Skeletal muscle tissue (tissue), 4 donors: ENCODE measurements around the gene MMP19. TPM values are rescaled to one million over a fixed set of nuclear protein-coding genes. Genes with fewer than 3 reads are reported as not detected.
A peak's percentile ranks its signal among the peaks of the same experiment; 100 is the strongest.
"Not testable (repeated sequence)": the region's sequence is repeated elsewhere in the genome, so short reads cannot be mapped to it uniquely, and the experiment has no call there.

ENCODE experiments used
- H3K27ac ChIP-seq: one replicate; pipeline ENCODE4 v1.7.0; 2013; ENCODE audit warnings: mild to moderate bottlenecking, low read depth, low read length, inconsistent platforms
- H3K27me3 ChIP-seq, 3 donors: one replicate each; pipeline ENCODE4 v1.7.0; 2013; ENCODE audit warnings: low read length in 3 of 3; ENCODE audit not compliant: control insufficient read depth in 3 of 3, insufficient read depth in 3 of 3
- H3K36me3 ChIP-seq, 3 donors: one replicate each; pipeline ENCODE4 v1.7.0; 2013; ENCODE audit warnings: low read length in 3 of 3; ENCODE audit not compliant: control insufficient read depth in 3 of 3, insufficient read depth in 3 of 3
- H3K4me1 ChIP-seq, 3 donors: one replicate each; pipeline ENCODE4 v1.7.0; 2013; ENCODE audit warnings: low read length in 3 of 3, mild to moderate bottlenecking in 3 of 3; ENCODE audit not compliant: control insufficient read depth in 3 of 3, insufficient read depth in 3 of 3
- H3K4me3 ChIP-seq, 3 donors: one replicate each; pipeline ENCODE4 v1.7.0; 2013; ENCODE audit warnings: low read length in 3 of 3
- H3K9ac ChIP-seq, 3 donors: one replicate each; pipeline ENCODE4 v1.7.0; 2013; ENCODE audit warnings: low read length in 3 of 3, mild to moderate bottlenecking in 3 of 3, moderate library complexity in 2 of 3, low read depth in 1 of 3
- H3K9me3 ChIP-seq, 3 donors: one replicate each; pipeline ENCODE4 v1.7.0; 2013; ENCODE audit warnings: low read length in 3 of 3; ENCODE audit not compliant: control insufficient read depth in 3 of 3
- total RNA-seq: library from RNA; depleted of rRNA; stranded (reverse); fragments of >200 nt; gene quantifications from one replicate; pipeline ENCODE4 v1.2.3, GENCODE V29; 2014
- donor health status: Osteomylitis.

The MMP19 gene
- 2.6 TPM for total RNA-seq

- peak within 1 kb of the TSS; percentile 27 to 74 (median 62) for H3K9ac ChIP-seq
- H3K27me3 ChIP-seq: peaks cover 5 to 26% (median 6%) of the 10 kb centered on the region in 3 donors
- H3K27ac ChIP-seq: peak within 1 kb of the TSS; percentile 67
- H3K4me1 ChIP-seq: peaks cover 3 to 8% (median 5%) of the 10 kb centered on the region in 3 donors
- peak within 1 kb of the TSS; percentile 56 to 72 (median 60) for H3K4me3 ChIP-seq
- H3K36me3 ChIP-seq: no peaks in the 10 kb centered on the region
- no peaks in the 10 kb centered on the region for H3K9me3 ChIP-seq
These were observed at the start of gene MMP19 for GRCh38 chr12:55842681-55843429. Gene MMP19, minus strand, starts transcription at chr12:55842936. Its CDS starts 106 bp downstream, at chr12:55842830.

GRCh38 chr12:55891310-55891709 lies 48.6 kb upstream of the MMP19 start:
- no peaks in the 10 kb centered on the region for H3K9me3 ChIP-seq
- H3K27me3 ChIP-seq: no peaks in the 10 kb centered on the region
- no peak overlapping the region for H3K9ac ChIP-seq
- H3K4me3 ChIP-seq: no peak overlapping the region
- H3K36me3 ChIP-seq: no peaks in the 10 kb centered on the region
- no peak overlapping the region for H3K27ac ChIP-seq
- H3K4me1 ChIP-seq: no peaks in the 10 kb centered on the region

- Histone ChIP-seq H3K4me1 (no peaks in the 10 kb centered on the region), H3K9me3 (no peaks in the 10 kb centered on the region), H3K4me3 (no peak overlapping the region), H3K27me3 (no peaks in the 10 kb centered on the region), H3K36me3 (no peaks in the 10 kb centered on the region), H3K27ac (no peak overlapping the region), H3K9ac (no peak overlapping the region)
These were observed 42.4 kb upstream of the MMP19 start for GRCh38 chr12:55885113-55885512.

GRCh38 chr12:55877824-55878223 lies 35.1 kb upstream of the MMP19 start:
- H3K27ac ChIP-seq: no peak overlapping the region
- H3K4me1 ChIP-seq: no peaks in the 10 kb centered on the region
- no peaks in the 10 kb centered on the region for H3K27me3 ChIP-seq
- peaks cover 0 to 3% (median 0%) of the 10 kb centered on the region in 3 donors for H3K9me3 ChIP-seq
- no peak overlapping the region for H3K4me3 ChIP-seq
- no peaks in the 10 kb centered on the region for H3K36me3 ChIP-seq
- no peak overlapping the region for H3K9ac ChIP-seq

GRCh38 chr12:55875704-55876467 lies 33.1 kb upstream of the MMP19 start:
- Histone ChIP-seq H3K4me1 (no peaks in the 10 kb centered on the region), H3K4me3 (no peak overlapping the region), H3K36me3 (no peaks in the 10 kb centered on the region), H3K9me3 (peaks cover 0 to 3% (median 0%) of the 10 kb centered on the region in 3 donors), H3K9ac (no peak overlapping the region), H3K27me3 (no peaks in the 10 kb centered on the region), H3K27ac (no peak overlapping the region)

- Histone ChIP-seq H3K4me1 (no peaks in the 10 kb centered on the region), H3K27ac (no peak overlapping the region), H3K9ac (no peak overlapping the region), H3K27me3 (no peaks in the 10 kb centered on the region), H3K9me3 (peaks cover 0 to 3% (median 0%) of the 10 kb centered on the region in 3 donors), H3K4me3 (no peak overlapping the region), H3K36me3 (no peaks in the 10 kb centered on the region)
These were observed 31.7 kb upstream of the MMP19 start for GRCh38 chr12:55874443-55874842.

GRCh38 chr12:55866454-55867004 lies 23.8 kb upstream of the MMP19 start:
- H3K27me3 ChIP-seq, H3K4me3 ChIP-seq, H3K27ac ChIP-seq, H3K36me3 ChIP-seq, H3K9me3 ChIP-seq, H3K4me1 ChIP-seq, H3K9ac ChIP-seq: not testable (repeated sequence)

- H3K27me3 ChIP-seq: no peaks in the 10 kb centered on the region
- H3K9ac ChIP-seq: no peak overlapping the region
- peaks cover 0 to 2% (median 0%) of the 10 kb centered on the region in 3 donors for H3K9me3 ChIP-seq
- no peak overlapping the region for H3K27ac ChIP-seq
- H3K4me1 ChIP-seq: no peaks in the 10 kb centered on the region
- no peaks in the 10 kb centered on the region for H3K36me3 ChIP-seq
- no peak overlapping the region for H3K4me3 ChIP-seq
These were observed 22.6 kb upstream of the MMP19 start for GRCh38 chr12:55865327-55865726.

GRCh38 chr12:55862931-55863330 lies 20.2 kb upstream of the MMP19 start:
- not testable (repeated sequence) for H3K9ac ChIP-seq, H3K36me3 ChIP-seq, H3K27ac ChIP-seq, H3K27me3 ChIP-seq, H3K4me1 ChIP-seq, H3K4me3 ChIP-seq, H3K9me3 ChIP-seq

- Histone ChIP-seq H3K9me3 (peaks cover 0 to 2% (median 0%) of the 10 kb centered on the region in 3 donors), H3K27ac (no peak overlapping the region), H3K9ac (no peak overlapping the region), H3K4me3 (no peak overlapping the region), H3K4me1 (no peaks in the 10 kb centered on the region), H3K36me3 (no peaks in the 10 kb centered on the region), H3K27me3 (no peaks in the 10 kb centered on the region)
These were observed 19.6 kb upstream of the MMP19 start for GRCh38 chr12:55862286-55862685.
